ENCODE data around the gene CNN1. TPM values are rescaled to one million over a fixed set of nuclear protein-coding genes. Genes with fewer than 3 reads are reported as not detected.
"Not testable (repeated sequence)": the region's sequence is repeated elsewhere in the genome, so short reads cannot be mapped to it uniquely, and the experiment has no call there.

The CNN1 gene
- total and polyA plus RNA-seq, 4 experiments from 2014 or later: not detected

DNA sequence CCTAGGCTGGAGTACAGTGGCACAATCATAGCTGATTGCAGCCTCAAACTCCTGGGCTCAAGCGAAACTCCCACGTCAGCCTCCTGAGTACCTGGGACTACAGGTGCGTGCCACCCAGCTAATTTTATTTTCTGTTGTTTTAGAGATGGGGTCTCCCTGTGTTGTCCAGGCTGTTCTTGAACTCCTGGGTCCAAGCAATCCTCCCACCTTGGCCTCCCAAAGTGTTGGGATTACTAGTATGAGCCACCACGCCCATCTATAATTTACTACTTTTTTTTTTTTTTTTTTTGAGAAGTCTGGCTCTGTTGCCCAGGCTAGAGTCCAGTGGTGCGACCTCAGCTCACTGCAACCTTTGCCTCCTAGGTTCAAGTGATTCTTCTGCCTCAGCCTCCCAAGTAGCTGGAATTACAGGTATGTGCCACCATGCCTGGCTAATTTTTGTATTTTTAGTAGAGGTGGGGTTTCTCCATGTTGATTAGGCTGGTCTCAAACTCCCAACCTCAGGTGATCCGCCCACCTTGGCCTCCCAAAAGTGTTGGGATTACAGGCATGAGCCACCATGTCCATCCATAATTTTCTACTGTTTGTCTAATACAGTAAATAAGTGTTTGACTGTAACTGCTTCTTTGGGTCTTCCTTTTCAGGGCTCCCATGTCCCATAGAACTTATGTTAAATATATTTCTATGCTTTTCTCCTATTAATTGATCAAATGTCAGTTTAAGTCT is 25.6 kb downstream of the CNN1 start:
- intact Hi-C loops (cut with micrococcal nuclease); H3K27ac Mint-ChIP-seq; H3K27me3 ChIP-seq (ENCODE audit: insufficient read depth, low read length); H3K27ac ChIP-seq (ENCODE audit: low read depth, low read length); H3K9me3 ChIP-seq (ENCODE audit: control insufficient read depth in 1 of 2, low read length in 2 of 2); H3K27me3 Mint-ChIP-seq; H3K4me3 ChIP-seq (ENCODE audit: low read length in 2 of 2); H3K36me3 ChIP-seq (ENCODE audit: insufficient read depth, low read length); H3K4me3 Mint-ChIP-seq; DNase-seq; H3K9me3 Mint-ChIP-seq; H3K36me3 Mint-ChIP-seq: not testable (repeated sequence)
- POLR2A ChIA-PET (ENCODE audit: partially characterized antibody): interaction anchor here (0.8 kb wide), 1 partner anchor 22 kb away, joined by 3 read pairs; no protein-coding TSS in a partner anchor
- CTCF ChIA-PET (ENCODE audit: partially characterized antibody): interaction anchor here (1.1 kb wide), 1 partner anchor 102 kb away, joined by 3 read pairs; no protein-coding TSS in a partner anchor
- H3K4me1 Mint-ChIP-seq: peaks cover 9 to 15% (median 13%) of the 10 kb centered on the region in 4 donors
- peaks cover 11% of the 10 kb centered on the region for H3K4me1 ChIP-seq (ENCODE audit: insufficient read depth, low read length)

DNA sequence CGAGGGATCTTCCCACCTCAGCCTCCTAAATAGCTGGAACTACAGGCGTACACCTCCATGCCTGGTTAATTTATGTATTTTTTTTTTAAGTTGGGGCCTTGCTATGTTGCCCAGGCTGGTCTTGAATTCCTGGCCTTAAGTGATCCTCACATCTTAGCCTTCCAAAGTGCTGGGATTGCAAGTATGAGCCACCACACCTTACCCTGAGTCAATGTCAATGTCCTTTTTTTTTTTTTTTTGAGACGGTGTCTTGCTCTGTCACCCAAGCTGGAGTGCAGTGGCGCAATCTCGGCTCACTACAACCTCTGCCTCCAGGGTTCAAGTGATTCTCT is 27.0 kb downstream of the CNN1 start:
- H3K9me3 Mint-ChIP-seq; H3K9me3 ChIP-seq (ENCODE audit: control insufficient read depth in 1 of 2, low read length in 2 of 2); POLR2A ChIA-PET (ENCODE audit: partially characterized antibody); H3K4me1 ChIP-seq (ENCODE audit: insufficient read depth, low read length); H3K27ac Mint-ChIP-seq; H3K4me1 Mint-ChIP-seq; H3K4me3 Mint-ChIP-seq; H3K27ac ChIP-seq (ENCODE audit: low read depth, low read length); H3K36me3 ChIP-seq (ENCODE audit: insufficient read depth, low read length); H3K4me3 ChIP-seq (ENCODE audit: low read length in 2 of 2); H3K36me3 Mint-ChIP-seq; intact Hi-C loops (cut with micrococcal nuclease); DNase-seq; H3K27me3 ChIP-seq (ENCODE audit: insufficient read depth, low read length); H3K27me3 Mint-ChIP-seq: not testable (repeated sequence)
- CTCF ChIA-PET (ENCODE audit: partially characterized antibody): interaction anchor here (0.7 kb wide), 1 partner anchor 9 kb away, joined by 3 read pairs; no protein-coding TSS in a partner anchor

GRCh38 chr19:11566164-11566563 is 27.5 kb downstream of the CNN1 start:
- Mint-ChIP-seq H3K4me3 (no peak overlapping the region), H3K36me3 (no peaks in the 10 kb centered on the region), H3K27me3 (no peaks in the 10 kb centered on the region), H3K27ac (no peak overlapping the region), H3K4me1 (peaks cover 0 to 5% (median 2%) of the 10 kb centered on the region in 4 donors), H3K9me3 (no peaks in the 10 kb centered on the region)
- POLR2A ChIA-PET (ENCODE audit: partially characterized antibody): no interaction called here
- no peaks in the 10 kb centered on the region for H3K27me3 ChIP-seq (ENCODE audit: insufficient read depth, low read length)
- DNase-seq: no peak
- no peak overlapping the region for H3K27ac ChIP-seq (ENCODE audit: low read depth, low read length)
- intact Hi-C loops (cut with micrococcal nuclease): no loop called here
- H3K9me3 ChIP-seq (ENCODE audit: control insufficient read depth in 1 of 2, low read length in 2 of 2): no peaks in the 10 kb centered on the region
- no peaks in the 10 kb centered on the region for H3K4me1 ChIP-seq (ENCODE audit: insufficient read depth, low read length)
- H3K4me3 ChIP-seq (ENCODE audit: low read length in 2 of 2): no peak overlapping the region
- CTCF ChIA-PET (ENCODE audit: partially characterized antibody): interaction anchor here (0.7 kb wide), 1 partner anchor 9 kb away, joined by 3 read pairs; no protein-coding TSS in a partner anchor
- no peaks in the 10 kb centered on the region for H3K36me3 ChIP-seq (ENCODE audit: insufficient read depth, low read length)

DNA sequence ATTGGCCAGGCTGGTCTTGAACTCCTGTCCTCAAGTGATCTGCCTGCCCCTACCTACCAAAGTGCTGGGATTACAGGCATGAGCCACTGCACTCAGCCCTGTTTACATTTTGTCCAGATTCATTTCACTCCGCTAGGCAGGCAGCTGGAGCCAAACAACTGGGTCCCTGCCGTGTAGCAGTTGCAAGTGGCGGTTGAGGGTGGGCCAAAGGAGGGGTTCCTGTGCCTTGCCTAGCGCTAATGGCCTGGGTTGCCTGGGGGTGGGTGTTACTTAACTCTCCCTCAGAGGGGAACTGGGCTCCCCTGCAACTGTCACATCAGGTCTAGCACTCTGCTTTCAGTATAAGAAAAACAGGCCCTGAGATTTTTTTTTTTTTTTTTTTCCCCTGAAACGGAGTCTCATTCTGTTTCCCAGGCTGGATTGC is 31.4 kb downstream of the CNN1 start:
- Mint-ChIP-seq H3K9me3 (no peaks in the 10 kb centered on the region), H3K27me3 (no peaks in the 10 kb centered on the region), H3K27ac (no peak overlapping the region), H3K36me3 (no peaks in the 10 kb centered on the region), H3K4me3 (no peak overlapping the region), H3K4me1 (peaks cover 0 to 2% (median 0%) of the 10 kb centered on the region in 4 donors)
- no peaks in the 10 kb centered on the region for H3K4me1 ChIP-seq (ENCODE audit: insufficient read depth, low read length)
- POLR2A ChIA-PET (ENCODE audit: partially characterized antibody): interaction anchor here (0.6 to 1.6 kb wide), 2 partner anchors 11 to 27 kb away, joined by 3 to 4 read pairs; partner anchors contain the start of gene ELOF1
- no peak for DNase-seq
- H3K4me3 ChIP-seq (ENCODE audit: low read length in 2 of 2): no peak overlapping the region
- no peak overlapping the region for H3K27ac ChIP-seq (ENCODE audit: low read depth, low read length)
- H3K27me3 ChIP-seq (ENCODE audit: insufficient read depth, low read length): no peaks in the 10 kb centered on the region
- intact Hi-C loops (cut with micrococcal nuclease): no loop called here
- no peaks in the 10 kb centered on the region for H3K9me3 ChIP-seq (ENCODE audit: control insufficient read depth in 1 of 2, low read length in 2 of 2)
- CTCF ChIA-PET (ENCODE audit: partially characterized antibody): interaction anchor here (0.8 to 0.9 kb wide), 2 partner anchors 10 kb away, joined by 3 to 4 read pairs; no protein-coding TSS in a partner anchor
- no peaks in the 10 kb centered on the region for H3K36me3 ChIP-seq (ENCODE audit: insufficient read depth, low read length)

DNA sequence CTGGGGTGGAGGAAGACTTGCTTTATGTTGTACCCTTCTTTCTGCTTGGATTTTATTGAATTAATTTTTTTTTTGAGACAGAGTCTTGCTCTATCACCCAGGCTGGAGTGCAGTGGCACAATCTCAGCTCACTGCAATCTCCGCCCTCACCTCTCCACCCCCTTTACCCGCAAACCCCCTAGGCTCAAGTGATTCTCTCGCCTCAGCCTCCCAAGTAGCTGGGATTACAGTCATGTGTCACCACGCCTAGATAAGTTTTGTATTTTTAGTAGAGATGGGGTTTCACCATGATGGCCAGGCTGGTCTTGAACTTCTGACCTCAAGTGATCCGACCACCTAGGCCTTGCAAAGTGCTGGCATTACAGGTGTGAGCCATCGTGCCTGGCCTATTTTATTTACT is 34.7 kb downstream of the CNN1 start:
- H3K4me3 Mint-ChIP-seq; intact Hi-C loops (cut with micrococcal nuclease); H3K4me3 ChIP-seq (ENCODE audit: low read length in 2 of 2); H3K27me3 Mint-ChIP-seq; H3K36me3 Mint-ChIP-seq; H3K27me3 ChIP-seq (ENCODE audit: insufficient read depth, low read length); H3K9me3 ChIP-seq (ENCODE audit: control insufficient read depth in 1 of 2, low read length in 2 of 2); H3K27ac Mint-ChIP-seq; H3K27ac ChIP-seq (ENCODE audit: low read depth, low read length); H3K36me3 ChIP-seq (ENCODE audit: insufficient read depth, low read length); DNase-seq; H3K9me3 Mint-ChIP-seq: not testable (repeated sequence)
- H3K4me1 ChIP-seq (ENCODE audit: insufficient read depth, low read length): peaks cover 12% of the 10 kb centered on the region
- peaks cover 5 to 14% (median 7%) of the 10 kb centered on the region in 4 donors for H3K4me1 Mint-ChIP-seq
- ChIA-PET POLR2A (ENCODE audit: partially characterized antibody) (interaction anchor here (1.2 kb wide), 1 partner anchor 14 kb away, joined by 3 read pairs; the partner anchor contains the start of gene ELOF1), CTCF (ENCODE audit: partially characterized antibody) (interaction anchor here (1.1 to 1.3 kb wide), 2 partner anchors 13 to 37 kb away, joined by 3 read pairs; no protein-coding TSS in a partner anchor)

DNA sequence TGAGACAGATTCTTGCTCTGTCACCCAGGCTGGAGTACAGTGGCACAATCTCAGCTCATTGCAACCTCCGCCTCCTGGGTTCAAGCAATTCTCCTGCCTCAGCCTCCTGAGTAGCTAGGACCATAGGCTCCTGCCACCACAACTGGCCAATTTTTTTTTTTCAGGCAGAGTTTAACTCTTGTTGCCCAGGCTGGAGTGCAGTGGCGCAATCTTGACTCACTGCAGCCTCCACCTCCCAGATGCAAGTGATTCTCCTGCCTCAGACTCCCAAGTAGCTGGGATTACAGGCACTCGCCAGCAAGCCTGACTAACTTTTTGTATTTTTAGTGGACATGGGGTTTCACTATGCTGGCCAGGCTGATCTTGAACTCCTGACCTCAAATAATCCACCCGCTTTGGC is 35.1 kb downstream of the CNN1 start:
- POLR2A ChIA-PET (ENCODE audit: partially characterized antibody): interaction anchor here (1.2 kb wide), 1 partner anchor 15 kb away, joined by 3 read pairs; the partner anchor contains the start of gene ELOF1
- H3K36me3 Mint-ChIP-seq; H3K27me3 ChIP-seq (ENCODE audit: insufficient read depth, low read length); H3K36me3 ChIP-seq (ENCODE audit: insufficient read depth, low read length); H3K9me3 Mint-ChIP-seq; H3K27me3 Mint-ChIP-seq; H3K4me3 Mint-ChIP-seq; H3K4me3 ChIP-seq (ENCODE audit: low read length in 2 of 2); H3K27ac ChIP-seq (ENCODE audit: low read depth, low read length); DNase-seq; intact Hi-C loops (cut with micrococcal nuclease); H3K27ac Mint-ChIP-seq; H3K9me3 ChIP-seq (ENCODE audit: control insufficient read depth in 1 of 2, low read length in 2 of 2): not testable (repeated sequence)
- CTCF ChIA-PET (ENCODE audit: partially characterized antibody): interaction anchor here (1.1 to 1.3 kb wide), 2 partner anchors 14 to 37 kb away, joined by 3 read pairs; no protein-coding TSS in a partner anchor
- H3K4me1 ChIP-seq (ENCODE audit: insufficient read depth, low read length): peaks cover 14% of the 10 kb centered on the region
- peaks cover 5 to 14% (median 8%) of the 10 kb centered on the region in 4 donors for H3K4me1 Mint-ChIP-seq

GRCh38 chr19:11574689-11575088 is 36.0 kb downstream of the CNN1 start:
- Mint-ChIP-seq H3K36me3 (peaks cover 0 to 3% of the 10 kb centered on the region in 2 donors), H3K27ac (peak overlapping the region in 1 of 7 donors; percentile 37), H3K27me3 (no peaks in the 10 kb centered on the region), H3K4me1 (peaks cover 6 to 14% (median 9%) of the 10 kb centered on the region in 4 donors), H3K4me3 (no peak overlapping the region), H3K9me3 (no peaks in the 10 kb centered on the region)
- ChIA-PET CTCF (ENCODE audit: partially characterized antibody) (interaction anchor here (1.4 to 3.7 kb wide), 2 partner anchors 14 to 15 kb away, joined by 4 to 15 read pairs; partner anchors contain the start of gene ELOF1), POLR2A (ENCODE audit: partially characterized antibody) (interaction anchor here (2.1 kb wide), 1 partner anchor 16 kb away, joined by 8 read pairs; the partner anchor contains the start of gene ELOF1)
- no peaks in the 10 kb centered on the region for H3K27me3 ChIP-seq (ENCODE audit: insufficient read depth, low read length)
- H3K27ac ChIP-seq (ENCODE audit: low read depth, low read length): no peak overlapping the region
- intact Hi-C loops (cut with micrococcal nuclease): no loop called here
- H3K4me1 ChIP-seq (ENCODE audit: insufficient read depth, low read length): peaks cover 20% of the 10 kb centered on the region
- no peaks in the 10 kb centered on the region for H3K9me3 ChIP-seq (ENCODE audit: control insufficient read depth in 1 of 2, low read length in 2 of 2)
- peaks cover 4% of the 10 kb centered on the region for H3K36me3 ChIP-seq (ENCODE audit: insufficient read depth, low read length)
- no peak overlapping the region for H3K4me3 ChIP-seq (ENCODE audit: low read length in 2 of 2)
- DNase-seq: no peak

Data from CD4-positive, alpha-beta memory T cell (primary cell).